NCI-H2081 treated with DMSO at 0.1 percent for 48 hours (cell line): Measurements from ENCODE around the gene HEPHL1.
"Not testable (repeated sequence)": the region's sequence is repeated elsewhere in the genome, so short reads cannot be mapped to it uniquely, and the experiment has no call there.

ENCODE experiments used
- DNase-seq: peaks from one replicate; lab custom pipeline; 2025; lab: John Stamatoyannopoulos, UW

HEPHL1 gene

GRCh38 chr11:94151903-94152677 lies 130.9 kb downstream of the HEPHL1 start:
- DNase-seq = no peak

- DNase-seq = no peak
Observed at GRCh38 chr11:94152678-94153065, 131.5 kb downstream of the HEPHL1 start.

GRCh38 chr11:94153320-94153719 lies 132.2 kb downstream of the HEPHL1 start:
- DNase-seq = no peak

DNA sequence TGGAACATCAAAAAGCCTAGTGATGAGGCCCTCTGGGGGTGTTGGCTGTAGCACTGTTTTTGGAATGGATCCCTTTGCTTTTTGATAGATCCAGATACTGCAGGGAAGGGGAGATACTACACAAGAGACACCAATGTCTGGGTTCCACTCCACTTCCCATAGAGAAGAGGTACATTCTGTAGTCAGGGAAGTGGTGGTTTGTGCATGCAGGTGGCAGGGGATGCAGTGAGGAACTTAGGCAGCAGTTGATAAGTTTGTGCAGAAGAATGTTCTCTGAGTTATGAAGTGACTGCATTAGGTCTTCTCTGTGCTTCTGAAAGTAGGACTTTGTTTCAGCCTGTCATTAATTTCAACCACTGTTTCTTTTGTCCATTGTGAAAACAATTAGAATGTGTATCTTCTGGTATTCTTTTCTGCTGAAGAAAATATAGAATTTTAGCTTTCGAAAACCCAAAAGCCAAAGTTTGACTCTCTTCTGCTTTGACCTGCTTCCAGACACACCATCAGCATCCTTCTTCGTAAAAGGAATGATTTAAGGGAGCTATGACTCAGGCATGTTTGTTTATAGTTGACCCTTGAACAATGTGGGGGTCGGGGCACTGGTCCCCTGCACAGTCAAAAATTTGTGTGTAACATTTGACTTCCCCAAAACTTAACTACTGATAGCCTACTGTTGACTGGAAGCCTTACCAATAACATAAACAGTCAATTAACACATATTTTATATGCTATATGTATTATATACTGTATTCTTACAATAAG lies 133.1 kb downstream of the HEPHL1 start:
- DNase-seq = no peak

DNA sequence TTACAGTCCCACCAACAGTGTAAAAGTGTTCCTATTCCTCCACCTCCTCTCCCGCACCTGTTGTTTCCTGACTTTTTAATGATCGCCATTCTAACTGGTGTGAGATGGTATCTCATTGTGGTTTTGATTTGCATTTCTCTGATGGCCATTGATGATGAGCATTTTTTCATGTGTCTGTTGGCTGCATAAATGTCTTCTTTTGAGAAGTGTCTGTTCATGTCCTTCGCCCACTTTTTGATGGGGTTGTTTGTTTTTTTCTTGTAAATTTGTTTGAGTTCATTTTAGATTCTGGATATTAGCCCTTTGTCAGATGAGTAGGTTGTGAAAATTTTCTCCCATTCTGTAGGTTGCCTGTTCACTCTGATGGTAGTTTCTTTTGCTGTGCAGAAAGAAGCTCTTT lies 136.2 kb downstream of the HEPHL1 start:
- not testable (repeated sequence) for DNase-seq
